ENCODE measurements around the gene LHPP.

- TF ChIP-seq, protein P1, sequence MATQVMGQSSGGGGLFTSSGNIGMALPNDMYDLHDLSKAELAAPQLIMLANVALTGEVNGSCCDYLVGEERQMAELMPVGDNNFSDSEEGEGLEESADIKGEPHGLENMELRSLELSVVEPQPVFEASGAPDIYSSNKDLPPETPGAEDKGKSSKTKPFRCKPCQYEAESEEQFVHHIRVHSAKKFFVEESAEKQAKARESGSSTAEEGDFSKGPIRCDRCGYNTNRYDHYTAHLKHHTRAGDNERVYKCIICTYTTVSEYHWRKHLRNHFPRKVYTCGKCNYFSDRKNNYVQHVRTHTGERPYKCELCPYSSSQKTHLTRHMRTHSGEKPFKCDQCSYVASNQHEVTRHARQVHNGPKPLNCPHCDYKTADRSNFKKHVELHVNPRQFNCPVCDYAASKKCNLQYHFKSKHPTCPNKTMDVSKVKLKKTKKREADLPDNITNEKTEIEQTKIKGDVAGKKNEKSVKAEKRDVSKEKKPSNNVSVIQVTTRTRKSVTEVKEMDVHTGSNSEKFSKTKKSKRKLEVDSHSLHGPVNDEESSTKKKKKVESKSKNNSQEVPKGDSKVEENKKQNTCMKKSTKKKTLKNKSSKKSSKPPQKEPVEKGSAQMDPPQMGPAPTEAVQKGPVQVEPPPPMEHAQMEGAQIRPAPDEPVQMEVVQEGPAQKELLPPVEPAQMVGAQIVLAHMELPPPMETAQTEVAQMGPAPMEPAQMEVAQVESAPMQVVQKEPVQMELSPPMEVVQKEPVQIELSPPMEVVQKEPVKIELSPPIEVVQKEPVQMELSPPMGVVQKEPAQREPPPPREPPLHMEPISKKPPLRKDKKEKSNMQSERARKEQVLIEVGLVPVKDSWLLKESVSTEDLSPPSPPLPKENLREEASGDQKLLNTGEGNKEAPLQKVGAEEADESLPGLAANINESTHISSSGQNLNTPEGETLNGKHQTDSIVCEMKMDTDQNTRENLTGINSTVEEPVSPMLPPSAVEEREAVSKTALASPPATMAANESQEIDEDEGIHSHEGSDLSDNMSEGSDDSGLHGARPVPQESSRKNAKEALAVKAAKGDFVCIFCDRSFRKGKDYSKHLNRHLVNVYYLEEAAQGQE (IDR thresholded peaks at IDR 0.05; ENCODE audit: insufficient replicate concordance, low read depth) = no peak
- TF ChIP-seq CTCF (IDR thresholded peaks at IDR 0.05; ENCODE audit: insufficient read depth, low read length) (no peak), POLR2AphosphoS5 (IDR thresholded peaks at IDR 0.05; ENCODE audit: low read depth) (no peak), GABPA (IDR thresholded peaks at IDR 0.05; ENCODE audit: low read depth) (no peak)
Measured at GRCh38 chr10:124423813-124424212, 37.8 kb upstream of the LHPP start.
